ENCODE results near the gene ALDH1A1. TPM values are rescaled to one million over a fixed set of nuclear protein-coding genes. Genes with fewer than 3 reads are reported as not detected.

Gene ALDH1A1
- total RNA-seq, 1 experiment from 2014 or later, result 8.8 TPM

GRCh38 chr9:72891043-72891442, 61.8 kb downstream of the ALDH1A1 start:
- no peaks in the 10 kb centered on the region for H3K4me1 ChIP-seq (ENCODE audit: insufficient read depth, low read length, poor library complexity, severe bottlenecking)
- H3K36me3 ChIP-seq (ENCODE audit: insufficient read depth, low read length, poor library complexity, severe bottlenecking), result no peaks in the 10 kb centered on the region
- TF ChIP-seq CTCF (conservative IDR thresholded peaks at IDR 0.05; ENCODE audit: low read depth, low read length), result no peak
- TF ChIP-seq EZH2 (IDR thresholded peaks at IDR 0.05; ENCODE audit: borderline replicate concordance, low read depth, low read length, poor library complexity, severe bottlenecking), result no peak
- POLR2A ChIA-PET (ENCODE audit: low non-redundant PET), result no interaction called here
- CTCF ChIA-PET, result no interaction called here
- DNase-seq (ENCODE audit: low spot score), result no peak
- no TSS peak for BruUV-seq (replicated peaks)
- H3K27ac ChIP-seq (ENCODE audit: low read depth, low read length, poor library complexity, severe bottlenecking), result no peak overlapping the region
- intact Hi-C loops (cut with micrococcal nuclease; ENCODE audit: unreplicated experiment), result loop anchor here (5.0 kb wide), 1 partner anchor 51 kb away; no protein-coding TSS in a partner anchor
- H3K9me3 ChIP-seq (ENCODE audit: low read depth, low read length, poor library complexity, severe bottlenecking), result no peaks in the 10 kb centered on the region
- no peaks in the 10 kb centered on the region for H3K27me3 ChIP-seq (replicated peaks; ENCODE audit: insufficient read depth, low read depth, low read length, poor library complexity)
- H3K4me3 ChIP-seq (ENCODE audit: low read depth, low read length, poor library complexity, severe bottlenecking), result no peak overlapping the region

- no peaks in the 10 kb centered on the region for H3K27me3 ChIP-seq (replicated peaks; ENCODE audit: insufficient read depth, low read depth, low read length, poor library complexity)
- intact Hi-C loops (cut with micrococcal nuclease; ENCODE audit: unreplicated experiment), result no loop called here
- no peak for DNase-seq (ENCODE audit: low spot score)
- H3K4me1 ChIP-seq (ENCODE audit: insufficient read depth, low read length, poor library complexity, severe bottlenecking), result no peaks in the 10 kb centered on the region
- TF ChIP-seq EZH2 (IDR thresholded peaks at IDR 0.05; ENCODE audit: borderline replicate concordance, low read depth, low read length, poor library complexity, severe bottlenecking), result no peak
- no peak for TF ChIP-seq CTCF (conservative IDR thresholded peaks at IDR 0.05; ENCODE audit: low read depth, low read length)
- POLR2A ChIA-PET (ENCODE audit: low non-redundant PET), result no interaction called here
- no peaks in the 10 kb centered on the region for H3K9me3 ChIP-seq (ENCODE audit: low read depth, low read length, poor library complexity, severe bottlenecking)
- no peak overlapping the region for H3K27ac ChIP-seq (ENCODE audit: low read depth, low read length, poor library complexity, severe bottlenecking)
- BruUV-seq (replicated peaks), result no TSS peak
- H3K36me3 ChIP-seq (ENCODE audit: insufficient read depth, low read length, poor library complexity, severe bottlenecking), result no peaks in the 10 kb centered on the region
- no peak overlapping the region for H3K4me3 ChIP-seq (ENCODE audit: low read depth, low read length, poor library complexity, severe bottlenecking)
- CTCF ChIA-PET, result no interaction called here
These were observed 63.9 kb downstream of the ALDH1A1 start for GRCh38 chr9:72888943-72889342.

- Histone ChIP-seq H3K27ac (ENCODE audit: low read depth, low read length, poor library complexity, severe bottlenecking) (no peak overlapping the region), H3K36me3 (ENCODE audit: insufficient read depth, low read length, poor library complexity, severe bottlenecking) (no peaks in the 10 kb centered on the region), H3K4me1 (ENCODE audit: insufficient read depth, low read length, poor library complexity, severe bottlenecking) (no peaks in the 10 kb centered on the region), H3K9me3 (ENCODE audit: low read depth, low read length, poor library complexity, severe bottlenecking) (no peaks in the 10 kb centered on the region), H3K4me3 (ENCODE audit: low read depth, low read length, poor library complexity, severe bottlenecking) (no peak overlapping the region), H3K27me3 (replicated peaks; ENCODE audit: insufficient read depth, low read depth, low read length, poor library complexity) (no peaks in the 10 kb centered on the region)
- DNase-seq (ENCODE audit: low spot score), result no peak
- intact Hi-C loops (cut with micrococcal nuclease; ENCODE audit: unreplicated experiment), result no loop called here
- ChIA-PET CTCF (no interaction called here), POLR2A (ENCODE audit: low non-redundant PET) (no interaction called here)
- TF ChIP-seq EZH2 (IDR thresholded peaks at IDR 0.05; ENCODE audit: borderline replicate concordance, low read depth, low read length, poor library complexity, severe bottlenecking), result no peak
- no peak for TF ChIP-seq CTCF (conservative IDR thresholded peaks at IDR 0.05; ENCODE audit: low read depth, low read length)
- no TSS peak for BruUV-seq (replicated peaks)
These were observed 64.8 kb downstream of the ALDH1A1 start for GRCh38 chr9:72888067-72888466.
